ENCODE data around the gene TBCCD1. TPM values are rescaled to one million over a fixed set of nuclear protein-coding genes. Genes with fewer than 3 reads are reported as not detected.

TBCCD1 gene
- total and polyA plus RNA-seq, 2 of the 4 experiments (the other 2 are of a cell fraction) = 7.9 to 19.7 TPM

- Histone ChIP-seq H3K4me1 (ENCODE audit: control insufficient read depth, insufficient read depth, low read length) (no peaks in the 10 kb centered on the region), H2BK5ac (ENCODE audit: low read depth, low read length, poor library complexity, severe bottlenecking) (no peak overlapping the region), H4K5ac (ENCODE audit: low read depth, low read length) (no peak overlapping the region), H3K27me3 (ENCODE audit: control insufficient read depth, insufficient read depth, low read length) (peaks cover 21% of the 10 kb centered on the region), H3K36me3 (ENCODE audit: control insufficient read depth, insufficient read depth, low read length) (no peaks in the 10 kb centered on the region), H2BK15ac (ENCODE audit: low read depth, low read length) (no peak overlapping the region), H2AFZ (replicated peaks; ENCODE audit: low read length, poor library complexity) (peak overlapping the region; percentile 26), H2AK9ac (replicated peaks; ENCODE audit: low read depth, low read length, poor library complexity) (no peak overlapping the region), H4K91ac (ENCODE audit: insufficient read depth, low read depth, low read length) (no peak overlapping the region), H3K9me1 (ENCODE audit: insufficient read depth, low read length) (no peaks in the 10 kb centered on the region), H3K14ac (replicated peaks; ENCODE audit: low read depth, low read length) (no peak overlapping the region), H3K23ac (ENCODE audit: low read depth, low read length) (no peak overlapping the region), H4K20me1 (ENCODE audit: insufficient read depth, low read length) (no peaks in the 10 kb centered on the region), H2BK120ac (ENCODE audit: low read depth, low read length) (no peak overlapping the region), H3K4me3 (ENCODE audit: insufficient read depth, low read depth, low read length) (no peak overlapping the region), H3K79me1 (ENCODE audit: low read depth in 1 of 2, low read length in 2 of 2) (no peaks in the 10 kb centered on the region), H4K8ac (ENCODE audit: low read depth in 2 of 2, low read length in 2 of 2) (no peak overlapping the region), H2BK20ac (ENCODE audit: low read depth, low read length) (no peak overlapping the region), H3K4ac (ENCODE audit: low read depth, low read length) (no peak overlapping the region), H2AK5ac (ENCODE audit: low read depth, low read length) (no peak overlapping the region), H3K9ac (ENCODE audit: low read depth, low read length) (no peak overlapping the region), H3K56ac (ENCODE audit: extremely low read depth, insufficient read depth, low read length) (no peak overlapping the region), H3K18ac (ENCODE audit: low read depth, low read length) (no peak overlapping the region), H3K4me2 (ENCODE audit: low read depth, low read length) (no peak overlapping the region; the same call in 1 of the 2 replicates), H3K9me3 (ENCODE audit: control insufficient read depth, insufficient read depth, low read length) (peaks cover 3% of the 10 kb centered on the region; the same call in 1 of the 2 replicates), H3K27ac (ENCODE audit: insufficient read depth, low read length) (no peak overlapping the region)
- in situ Hi-C loops (cut with MboI; ENCODE audit: low sequenced_read_pairs) = no loop called here
- intact Hi-C loops (cut with micrococcal nuclease) = no loop called here
- no TSS peak for BruUV-seq (replicated peaks)
- POLR2A ChIA-PET (ENCODE audit: unreplicated experiment) = no interaction called here
- TF ChIP-seq POLR2A (IDR thresholded peaks at IDR 0.05; ENCODE audit: low read depth, low read length) (no peak), NFE2L2 (IDR thresholded peaks at IDR 0.05; ENCODE audit: low read depth, low read length) (no peak), RCOR1 (IDR thresholded peaks at IDR 0.05; ENCODE audit: insufficient replicate concordance, low read length) (no peak), SMC3 (IDR thresholded peaks at IDR 0.05; ENCODE audit: low read depth, low read length) (no peak), MXI1 (IDR thresholded peaks at IDR 0.05; ENCODE audit: borderline replicate concordance, low read depth, low read length) (no peak), FOS (IDR thresholded peaks at IDR 0.05; ENCODE audit: low read depth, low read length) (no peak)
- TF ChIP-seq, protein P1, sequence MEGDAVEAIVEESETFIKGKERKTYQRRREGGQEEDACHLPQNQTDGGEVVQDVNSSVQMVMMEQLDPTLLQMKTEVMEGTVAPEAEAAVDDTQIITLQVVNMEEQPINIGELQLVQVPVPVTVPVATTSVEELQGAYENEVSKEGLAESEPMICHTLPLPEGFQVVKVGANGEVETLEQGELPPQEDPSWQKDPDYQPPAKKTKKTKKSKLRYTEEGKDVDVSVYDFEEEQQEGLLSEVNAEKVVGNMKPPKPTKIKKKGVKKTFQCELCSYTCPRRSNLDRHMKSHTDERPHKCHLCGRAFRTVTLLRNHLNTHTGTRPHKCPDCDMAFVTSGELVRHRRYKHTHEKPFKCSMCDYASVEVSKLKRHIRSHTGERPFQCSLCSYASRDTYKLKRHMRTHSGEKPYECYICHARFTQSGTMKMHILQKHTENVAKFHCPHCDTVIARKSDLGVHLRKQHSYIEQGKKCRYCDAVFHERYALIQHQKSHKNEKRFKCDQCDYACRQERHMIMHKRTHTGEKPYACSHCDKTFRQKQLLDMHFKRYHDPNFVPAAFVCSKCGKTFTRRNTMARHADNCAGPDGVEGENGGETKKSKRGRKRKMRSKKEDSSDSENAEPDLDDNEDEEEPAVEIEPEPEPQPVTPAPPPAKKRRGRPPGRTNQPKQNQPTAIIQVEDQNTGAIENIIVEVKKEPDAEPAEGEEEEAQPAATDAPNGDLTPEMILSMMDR (conservative IDR thresholded peaks at IDR 0.05; ENCODE audit: low read depth, low read length) = no peak
- CTCF ChIA-PET = interaction anchor here (0.6 kb wide), 1 partner anchor 21 kb away, joined by 4 read pairs; no protein-coding TSS in a partner anchor
- peak; percentile 49 for ATAC-seq (ENCODE audit: low read depth)
- dilution Hi-C loops (cut with HindIII; ENCODE audit: low sequenced_read_pairs, unreplicated experiment) = no loop called here
- DNase-seq = no peak
- WGBS, 2 experiments (ENCODE audit: extremely low coverage in 2 of 2, insufficient read length in 1 of 2) = 24% methylated on average over 4 of the region's 10 CpGs; no CpG with 5 or more reads in 1 of the 2 experiments
These were observed 45.9 kb downstream of the TBCCD1 start for GRCh38 chr3:186520957-186521842.

All from IMR-90 (cell line).